GM13976 (cell line): ENCODE results near the gene FGF4.

Experiments
- DNase-seq: peaks from one replicate; pipeline ENCODE4 v3.0.0; 2012; ENCODE audit warnings: low spot score
- in situ Hi-C: fragments of 300-500 bp; cut with MboI; formaldehyde crosslinking; loops from one replicate; pipeline ENCODE4 v1.12.0; 2022; ENCODE audit warnings: low sequenced_read_pairs, mixed read lengths, inconsistent platforms; ENCODE audit not compliant: unreplicated experiment
- TF ChIP-seq, protein P1 (sequence below): IDR thresholded peaks from 2 replicates; pipeline ENCODE4 v1.5.1; 2012; ENCODE audit warnings: borderline replicate concordance, mild to moderate bottlenecking; ENCODE audit not compliant: insufficient read depth; ENCODE audit errors: extremely low read depth, missing control alignments, control extremely low read depth

FGF4 gene

DNA sequence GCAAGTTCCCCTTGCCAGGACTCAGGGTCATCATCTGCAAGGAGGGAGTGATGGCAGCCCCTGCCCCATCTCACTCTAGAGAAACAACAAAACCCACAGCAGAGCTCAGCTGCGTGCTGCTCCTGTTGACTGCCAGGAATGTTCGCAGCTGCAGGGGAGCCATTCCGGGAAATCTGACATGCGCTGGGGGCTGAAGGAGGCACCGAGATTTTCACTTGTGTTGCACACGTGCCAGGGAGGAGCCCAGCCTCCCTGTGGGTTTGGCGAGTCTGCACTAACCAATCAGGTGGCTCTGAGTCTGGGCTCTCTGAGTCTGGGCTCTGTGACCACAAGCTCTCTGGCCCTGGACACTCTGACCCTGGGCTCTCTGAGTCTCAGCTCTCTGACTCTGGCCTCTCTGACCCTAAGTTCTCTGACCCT, 33.5 kb upstream of the FGF4 start:
- in situ Hi-C loops = no loop called here
- TF ChIP-seq, protein P1, sequence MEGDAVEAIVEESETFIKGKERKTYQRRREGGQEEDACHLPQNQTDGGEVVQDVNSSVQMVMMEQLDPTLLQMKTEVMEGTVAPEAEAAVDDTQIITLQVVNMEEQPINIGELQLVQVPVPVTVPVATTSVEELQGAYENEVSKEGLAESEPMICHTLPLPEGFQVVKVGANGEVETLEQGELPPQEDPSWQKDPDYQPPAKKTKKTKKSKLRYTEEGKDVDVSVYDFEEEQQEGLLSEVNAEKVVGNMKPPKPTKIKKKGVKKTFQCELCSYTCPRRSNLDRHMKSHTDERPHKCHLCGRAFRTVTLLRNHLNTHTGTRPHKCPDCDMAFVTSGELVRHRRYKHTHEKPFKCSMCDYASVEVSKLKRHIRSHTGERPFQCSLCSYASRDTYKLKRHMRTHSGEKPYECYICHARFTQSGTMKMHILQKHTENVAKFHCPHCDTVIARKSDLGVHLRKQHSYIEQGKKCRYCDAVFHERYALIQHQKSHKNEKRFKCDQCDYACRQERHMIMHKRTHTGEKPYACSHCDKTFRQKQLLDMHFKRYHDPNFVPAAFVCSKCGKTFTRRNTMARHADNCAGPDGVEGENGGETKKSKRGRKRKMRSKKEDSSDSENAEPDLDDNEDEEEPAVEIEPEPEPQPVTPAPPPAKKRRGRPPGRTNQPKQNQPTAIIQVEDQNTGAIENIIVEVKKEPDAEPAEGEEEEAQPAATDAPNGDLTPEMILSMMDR = no peak
- no peak for DNase-seq

- no peak for DNase-seq
- TF ChIP-seq, protein P1 = no peak
- in situ Hi-C loops = no loop called here
These were observed 32.1 kb upstream of the FGF4 start for GRCh38 chr11:69807106-69807815.

GRCh38 chr11:69804769-69805508, 29.8 kb upstream of the FGF4 start:
- in situ Hi-C loops = no loop called here
- no peak for DNase-seq
- TF ChIP-seq, protein P1 = no peak

DNA sequence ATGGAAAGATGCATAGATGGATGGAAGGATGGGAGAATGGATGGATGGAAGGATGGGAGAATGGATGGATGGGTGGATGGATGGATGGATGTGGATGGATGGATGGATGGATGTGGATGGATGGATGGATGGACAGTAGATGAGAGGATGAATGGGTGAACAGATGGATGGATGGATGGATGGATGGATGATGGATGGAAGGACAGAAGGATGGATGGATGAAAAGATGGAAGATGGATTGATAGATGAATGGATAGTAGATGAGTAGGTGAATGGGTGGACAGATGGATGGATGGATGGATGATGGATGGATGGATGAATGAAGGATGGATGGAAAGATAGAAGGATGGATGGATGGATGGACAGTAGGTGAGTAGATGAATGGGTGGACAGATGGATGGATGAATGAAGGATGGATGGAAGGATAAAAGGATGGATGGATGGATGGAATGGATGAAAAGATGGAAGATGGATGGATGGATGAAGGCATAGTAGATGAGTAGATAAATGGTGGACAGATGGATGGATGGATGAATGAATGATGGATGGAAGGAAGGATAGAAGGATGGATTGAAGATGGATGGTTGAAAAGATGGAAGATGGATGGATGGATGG, 28.6 kb upstream of the FGF4 start:
- in situ Hi-C loops = no loop called here
- TF ChIP-seq, protein P1 = no peak
- no peak for DNase-seq

DNA sequence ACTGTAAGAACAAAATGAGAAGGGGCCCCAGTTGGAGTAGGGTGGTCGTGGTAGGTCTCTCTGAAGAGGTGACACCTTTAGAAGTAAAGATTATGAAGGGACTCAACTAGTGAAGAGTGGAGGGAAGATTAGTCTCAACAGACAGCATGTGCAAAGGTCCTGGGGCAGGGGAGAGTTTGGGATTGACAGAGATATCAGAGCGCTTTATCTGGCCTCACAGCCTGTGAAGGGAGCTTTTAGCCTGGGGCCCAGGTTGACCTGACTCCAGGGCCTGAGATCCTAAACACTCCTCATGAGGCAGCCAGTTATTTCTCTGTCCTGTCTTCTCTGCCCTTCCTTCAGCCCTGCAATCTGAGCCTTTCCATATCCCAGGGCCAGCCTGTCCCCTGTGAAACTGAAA, 27.9 kb upstream of the FGF4 start:
- TF ChIP-seq, protein P1 = no peak
- DNase-seq = no peak
- in situ Hi-C loops = no loop called here

DNA sequence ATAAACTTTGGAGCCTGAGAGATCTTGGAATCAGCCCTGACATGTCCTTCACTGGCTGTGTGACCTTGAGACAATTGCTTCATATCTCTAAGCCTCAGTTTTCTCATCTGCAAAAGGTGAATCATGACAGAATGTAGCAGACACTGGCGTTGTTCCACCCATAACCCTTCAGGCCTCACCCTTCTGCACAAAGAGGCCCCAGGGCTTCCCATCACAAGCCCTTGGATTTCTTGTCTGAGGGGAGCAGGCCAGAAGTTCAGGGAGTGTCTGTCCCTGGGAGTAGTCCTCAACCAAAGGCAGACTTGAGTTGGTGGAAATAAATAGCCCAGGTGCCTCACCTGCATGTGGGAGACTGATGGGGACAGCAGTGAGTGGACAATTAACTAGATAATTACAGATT, 27.4 kb upstream of the FGF4 start:
- in situ Hi-C loops = no loop called here
- TF ChIP-seq, protein P1 = no peak

More for the DNA sequence above, 27.4 kb upstream of the FGF4 start:
- no peak for DNase-seq
